GM18502 (cell line): ENCODE measurements around the gene FAM153A.
"Not testable (repeated sequence)": the region's sequence is repeated elsewhere in the genome, so short reads cannot be mapped to it uniquely, and the experiment has no call there.

ENCODE experiments used
- ATAC-seq: cut with Tn5 transposase; IDR thresholded peaks from one replicate; pipeline ENCODE4 v1.9.1; 2021; ENCODE audit warnings: mild to moderate bottlenecking; ENCODE audit not compliant: unreplicated experiment, poor library complexity

FAM153A gene

DNA sequence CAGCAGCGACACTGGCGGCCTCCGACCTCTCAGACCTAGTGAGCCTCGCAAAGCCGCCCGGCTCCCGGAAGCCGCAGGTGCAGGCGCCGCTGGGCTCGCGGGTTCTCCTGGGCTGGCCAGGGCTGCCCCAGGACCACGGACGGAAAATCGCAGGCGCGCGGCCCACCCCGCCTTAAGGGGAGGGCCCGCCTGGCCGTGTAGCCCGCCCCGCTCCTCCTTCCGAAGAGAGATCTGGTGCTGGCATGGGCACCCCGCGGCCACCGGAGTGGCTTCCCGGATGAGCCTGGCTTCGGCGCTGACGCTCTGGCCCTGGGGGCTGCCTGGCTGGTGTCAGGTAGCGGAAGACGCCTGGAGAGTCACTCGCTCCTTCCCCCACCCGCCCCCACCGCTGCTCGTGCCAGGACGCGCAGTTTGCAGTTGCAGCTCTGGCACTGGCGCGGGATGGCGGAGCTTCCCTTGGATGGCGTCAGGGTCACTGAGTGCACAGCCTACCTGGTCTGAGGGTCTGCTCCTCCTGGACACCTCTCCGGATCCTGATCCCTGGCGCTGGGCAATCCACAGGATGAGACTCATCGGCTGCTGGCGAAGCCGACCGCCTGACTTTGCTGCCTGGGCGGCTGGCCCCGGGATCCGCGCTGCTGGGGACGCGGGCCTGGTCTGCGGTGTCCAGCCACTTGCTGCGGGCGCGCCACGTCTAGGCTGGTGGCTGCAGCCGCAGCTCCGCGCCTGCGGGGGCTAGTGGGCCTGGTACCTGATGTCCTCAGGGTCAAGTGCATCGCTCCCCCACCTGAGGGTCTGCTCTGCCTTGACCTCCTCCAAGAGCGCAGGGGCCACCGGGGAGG lies at the start of gene FAM153A:
Gene FAM153A, minus strand, starts transcription at position 108 of the 842 bp plus-strand sequence.
- not testable (repeated sequence) for ATAC-seq

DNA sequence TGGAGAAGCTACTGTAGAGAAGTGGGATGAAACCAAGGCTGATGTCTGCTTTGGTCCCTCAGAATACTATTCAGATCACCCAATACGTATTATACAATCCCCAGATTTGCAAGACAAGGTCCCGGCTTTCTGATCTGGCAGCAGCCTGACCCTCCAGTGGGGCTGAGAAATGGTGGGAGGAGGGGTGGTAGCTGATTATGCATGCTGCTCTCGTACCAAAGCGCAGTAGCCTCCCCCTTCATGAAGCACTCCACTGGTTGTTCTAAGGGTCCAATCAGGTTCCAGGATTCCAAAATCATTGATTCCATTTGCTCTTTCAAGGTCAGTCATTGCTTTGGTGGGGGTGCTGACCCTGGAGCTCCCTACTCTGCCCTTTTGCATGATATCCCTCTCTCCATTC lies 49.6 kb upstream of the FAM153A start:
- ATAC-seq, result not testable (repeated sequence)

DNA sequence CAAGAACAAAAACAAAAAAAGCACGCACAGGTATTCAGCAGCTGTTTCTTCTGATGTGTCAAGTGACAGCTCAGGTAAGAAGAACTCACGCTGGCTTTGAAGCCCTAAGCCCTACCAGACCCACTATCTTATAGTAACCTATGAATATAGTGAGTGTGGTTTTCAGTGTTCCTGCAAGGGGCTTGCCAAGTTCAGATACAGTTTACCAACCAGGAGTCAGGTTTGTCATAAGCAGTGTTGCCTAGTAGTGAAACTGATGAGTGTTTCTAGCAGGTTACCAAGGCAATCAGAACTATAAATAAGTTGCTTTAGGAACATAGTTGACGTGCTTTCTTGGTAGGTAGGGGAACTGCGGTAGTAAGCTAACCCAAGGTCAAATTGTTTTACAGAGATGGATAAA lies 43.4 kb upstream of the FAM153A start:
- not testable (repeated sequence) for ATAC-seq

DNA sequence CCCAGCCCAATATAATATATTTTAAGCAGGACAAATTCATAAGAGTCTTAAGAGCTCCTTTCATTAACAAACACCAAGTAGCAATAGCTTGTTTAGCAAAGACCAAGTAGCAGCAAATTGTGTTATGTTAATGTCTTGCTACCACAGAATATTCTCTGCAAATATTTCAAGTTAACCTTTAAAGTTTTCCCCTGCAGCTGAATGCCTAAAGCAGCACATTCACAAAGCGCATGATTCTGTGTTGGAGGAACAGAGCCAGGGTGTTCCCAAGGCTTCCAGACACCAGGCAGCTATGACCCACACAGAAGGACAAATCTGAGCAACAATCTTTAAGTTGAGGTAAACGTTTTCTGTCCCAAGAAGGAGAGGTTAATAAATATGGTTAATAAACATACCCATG lies 42.1 kb upstream of the FAM153A start:
- ATAC-seq, result not testable (repeated sequence)

DNA sequence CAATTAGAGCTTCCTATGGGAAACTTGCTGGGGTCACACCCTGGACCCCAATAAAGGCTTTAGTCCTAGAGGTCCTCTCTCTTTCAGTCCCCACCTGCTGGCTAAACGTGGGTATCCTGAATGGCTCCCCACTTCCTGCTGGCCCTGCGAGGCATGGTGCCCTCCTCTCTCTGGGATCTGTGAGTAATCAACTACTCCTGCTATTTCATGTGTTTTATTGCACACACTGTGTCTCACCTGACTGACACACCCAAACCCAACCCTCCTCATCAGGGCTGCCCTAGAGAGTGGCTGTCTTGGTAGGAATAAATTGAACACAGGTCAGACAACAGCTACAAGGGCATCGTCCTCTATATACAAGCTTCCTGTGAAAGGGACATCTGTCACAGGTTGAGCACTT lies 39.8 kb upstream of the FAM153A start:
- not testable (repeated sequence) for ATAC-seq

DNA sequence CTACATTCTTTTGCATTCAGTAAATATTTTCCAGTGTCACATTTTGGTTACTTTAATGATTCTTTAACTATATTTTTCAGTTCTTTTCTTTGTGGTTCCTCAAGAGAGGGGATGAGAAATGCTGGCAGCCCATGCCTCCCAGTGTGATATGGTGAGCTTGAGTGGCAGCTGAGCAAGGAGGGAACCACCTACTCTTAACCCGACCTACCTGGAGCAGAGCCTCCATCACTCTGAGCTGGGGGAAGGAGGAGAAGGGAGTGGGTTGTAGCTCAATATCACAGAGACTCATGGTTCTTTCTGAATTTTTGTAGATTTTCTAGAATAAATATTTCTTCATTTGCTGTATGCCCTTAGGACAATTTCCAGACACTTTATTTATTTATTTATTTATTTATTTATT lies 37.0 kb upstream of the FAM153A start:
- ATAC-seq, result not testable (repeated sequence)

DNA sequence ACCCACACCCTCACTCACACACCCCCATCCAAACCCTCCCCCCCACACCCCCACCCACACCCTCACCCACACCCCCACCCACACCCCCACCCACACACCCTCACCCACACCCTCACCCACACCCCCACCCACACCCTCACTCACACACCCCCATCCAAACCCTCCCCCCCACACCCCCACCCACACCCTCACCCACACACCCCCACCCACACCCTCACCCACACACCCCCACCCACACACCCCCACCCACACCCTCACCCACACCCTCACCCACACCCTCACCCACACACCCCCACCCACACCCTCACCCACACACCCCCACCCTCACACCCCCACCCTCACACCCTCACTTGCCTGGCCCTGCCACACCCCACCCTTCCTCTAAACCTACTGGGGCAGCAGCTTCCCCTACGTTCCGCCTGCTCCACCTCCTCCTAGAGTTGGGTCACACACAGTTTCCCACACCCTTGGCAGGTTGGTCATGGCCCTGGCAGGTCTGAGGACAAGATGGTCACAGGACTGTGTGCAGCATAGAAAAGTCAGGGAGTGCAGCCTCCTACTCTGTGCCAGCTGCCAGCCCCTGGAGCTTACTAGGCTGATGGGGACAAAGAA lies 30.2 kb upstream of the FAM153A start:
- ATAC-seq, result not testable (repeated sequence)

DNA sequence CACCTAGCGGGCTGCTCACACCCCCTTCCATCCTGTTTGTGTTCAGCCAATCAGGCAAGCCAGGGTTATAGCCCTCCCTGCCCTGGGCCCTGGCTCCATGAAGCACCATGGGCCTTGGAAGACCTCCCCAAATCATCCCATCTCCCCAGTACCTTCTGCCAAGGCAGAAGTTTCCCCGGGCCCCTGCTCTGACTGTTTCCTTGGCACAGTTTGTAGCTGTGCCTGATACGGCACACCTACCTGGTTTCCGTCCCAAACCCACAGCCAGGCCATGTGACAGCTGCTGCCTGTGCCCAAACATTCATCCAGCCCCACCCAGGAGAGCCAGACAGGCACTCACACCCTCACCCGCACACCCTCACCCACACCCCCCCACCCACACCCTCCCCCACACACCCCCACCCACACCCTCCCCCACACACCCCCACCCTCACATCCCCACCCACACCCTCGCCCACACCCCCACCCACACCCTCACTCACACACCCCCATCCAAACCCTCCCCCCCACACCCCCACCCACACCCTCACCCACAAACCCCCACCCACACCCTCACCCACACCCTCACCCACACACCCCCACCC lies 29.6 kb upstream of the FAM153A start:
- ATAC-seq, result not testable (repeated sequence)

DNA sequence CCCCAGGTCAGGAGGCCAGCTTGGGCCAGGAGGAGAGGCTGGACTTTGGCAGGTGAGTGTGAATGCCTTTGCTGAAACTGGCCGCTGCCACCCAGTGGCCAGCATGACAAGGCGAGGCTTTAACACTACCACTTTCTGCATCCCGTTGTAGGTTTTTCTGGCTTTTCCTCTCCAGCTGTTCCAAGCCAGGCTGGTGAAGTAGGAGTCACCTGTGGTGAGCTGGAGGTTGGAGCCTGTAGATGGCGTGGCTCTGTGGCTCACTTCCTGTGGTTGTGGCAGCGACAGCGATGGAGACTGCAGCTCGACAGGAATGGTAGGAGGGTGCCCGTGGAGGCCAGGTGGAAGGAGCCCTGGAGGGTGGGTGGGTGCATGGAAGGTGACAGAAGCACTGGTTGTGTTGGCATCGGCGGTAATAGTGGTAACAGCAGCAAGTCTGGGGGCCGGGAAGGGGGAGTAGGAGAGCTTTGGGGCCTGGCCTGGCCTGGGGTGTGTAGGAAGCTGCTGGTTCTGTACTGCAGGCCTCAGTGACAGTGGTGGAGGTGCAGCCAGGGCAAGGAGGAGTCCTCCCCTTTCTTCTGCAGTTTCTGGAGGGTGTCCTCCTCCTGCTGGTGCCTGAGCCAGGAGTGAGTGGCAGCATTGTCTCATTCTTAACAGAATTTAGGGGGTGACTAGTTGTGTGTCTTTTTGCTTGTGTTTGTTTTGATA lies 26.7 kb upstream of the FAM153A start:
- not testable (repeated sequence) for ATAC-seq

DNA sequence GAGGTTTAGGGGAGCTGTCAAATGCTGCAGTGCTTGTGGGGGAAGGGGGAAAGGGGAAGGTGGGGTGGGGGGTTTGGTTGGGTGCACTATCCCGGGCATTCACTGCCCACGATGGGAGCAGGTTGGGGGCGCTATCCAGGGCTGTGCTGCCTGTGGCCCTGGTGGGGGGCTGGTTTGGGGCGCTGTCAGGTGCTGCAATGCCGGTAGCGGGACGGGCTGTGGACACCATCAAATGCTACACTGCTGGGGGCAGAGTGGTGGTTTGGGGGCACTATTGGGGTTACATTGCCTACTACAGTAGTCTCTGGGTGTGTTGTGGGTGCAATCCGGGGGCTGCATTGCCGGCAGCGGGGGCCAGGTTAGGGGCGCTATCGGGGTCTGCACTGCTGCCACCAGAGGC lies 25.7 kb upstream of the FAM153A start:
- not testable (repeated sequence) for ATAC-seq

DNA sequence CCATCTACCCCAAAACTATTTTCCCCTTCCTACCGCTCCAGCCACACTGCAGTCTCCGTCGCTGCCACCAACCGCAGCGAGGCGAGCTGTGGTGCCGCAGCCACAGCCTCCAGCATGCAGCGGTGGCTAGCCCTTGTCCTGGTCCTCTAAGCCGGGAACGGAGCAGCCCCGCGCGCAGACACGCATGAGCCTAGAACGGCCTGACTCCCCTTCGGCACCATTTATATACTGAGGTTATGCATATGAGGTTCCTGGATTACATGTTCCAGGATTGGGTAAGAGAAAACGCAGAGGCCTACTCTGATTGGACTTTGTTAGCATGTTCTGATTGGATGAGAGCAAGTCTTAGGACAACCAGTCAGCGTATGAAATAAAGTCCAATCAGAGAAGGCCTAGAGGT lies 24.6 kb upstream of the FAM153A start:
- not testable (repeated sequence) for ATAC-seq

DNA sequence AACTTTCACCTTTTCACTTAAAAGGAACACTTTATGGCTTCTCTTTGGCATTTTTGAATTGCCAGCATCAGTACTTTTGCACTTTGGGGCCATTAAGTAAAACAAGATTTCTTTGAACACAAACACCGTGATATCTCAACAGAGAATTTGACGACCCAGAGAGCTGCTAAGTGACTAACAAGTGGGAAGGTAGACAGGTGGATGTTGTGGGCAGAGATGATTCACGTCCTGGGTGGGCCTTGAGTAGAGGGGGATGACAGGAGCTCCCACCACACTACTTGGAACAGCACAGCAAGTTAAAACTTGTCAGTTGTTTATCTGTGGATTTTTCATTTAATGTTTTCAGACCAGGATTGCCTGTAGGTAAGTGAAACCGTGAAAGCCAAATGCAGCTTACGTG lies 18.7 kb upstream of the FAM153A start:
- not testable (repeated sequence) for ATAC-seq

DNA sequence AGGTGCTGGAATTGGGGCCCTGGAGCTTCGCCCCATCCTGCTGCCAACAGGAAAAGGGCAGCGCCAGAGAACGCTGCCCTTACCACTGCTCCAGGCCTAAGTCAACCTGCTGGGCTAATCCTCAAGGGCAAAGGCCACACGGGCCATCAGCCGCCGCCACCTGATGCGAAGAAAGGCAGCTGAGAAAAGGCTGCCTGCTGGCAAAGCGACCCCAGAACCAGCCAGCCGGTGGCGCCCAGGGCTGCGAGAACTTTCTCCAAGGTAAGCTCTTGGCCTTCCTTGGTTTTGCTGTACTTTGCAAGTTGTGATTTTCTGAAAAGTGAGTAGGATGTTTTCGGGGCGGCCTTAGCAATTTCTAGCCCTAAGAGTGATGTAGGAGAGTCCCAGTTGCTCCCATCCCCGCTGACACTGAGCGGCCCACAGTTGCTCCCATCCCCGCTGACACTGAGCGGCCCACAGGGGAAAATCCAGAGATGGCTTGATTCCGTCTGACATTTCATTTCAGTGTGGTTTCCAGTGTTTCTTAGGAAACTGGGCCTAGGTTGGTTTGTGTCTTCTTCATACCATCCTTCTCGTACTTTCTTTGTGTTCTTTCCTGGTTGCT lies 15.6 kb upstream of the FAM153A start:
- ATAC-seq, result not testable (repeated sequence)

DNA sequence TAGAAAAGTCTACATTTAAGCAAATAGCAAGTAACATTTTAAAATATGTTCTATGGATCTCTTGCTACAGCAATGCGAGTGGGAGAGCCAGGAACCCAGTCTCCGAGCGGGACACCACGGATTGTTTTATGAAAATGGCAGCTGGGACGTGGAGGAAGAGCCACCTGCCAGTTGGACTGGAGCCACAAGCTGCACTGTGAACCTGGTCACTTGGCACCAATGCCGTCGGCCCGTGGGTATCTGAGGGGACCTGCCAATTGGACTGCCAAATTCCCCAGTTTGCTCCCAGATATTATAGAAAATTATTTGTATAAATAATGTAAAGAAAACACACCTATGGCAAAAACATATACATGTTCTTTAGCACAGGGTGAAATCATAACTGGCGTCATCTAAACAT lies 10.6 kb upstream of the FAM153A start:
- ATAC-seq, result not testable (repeated sequence)

DNA sequence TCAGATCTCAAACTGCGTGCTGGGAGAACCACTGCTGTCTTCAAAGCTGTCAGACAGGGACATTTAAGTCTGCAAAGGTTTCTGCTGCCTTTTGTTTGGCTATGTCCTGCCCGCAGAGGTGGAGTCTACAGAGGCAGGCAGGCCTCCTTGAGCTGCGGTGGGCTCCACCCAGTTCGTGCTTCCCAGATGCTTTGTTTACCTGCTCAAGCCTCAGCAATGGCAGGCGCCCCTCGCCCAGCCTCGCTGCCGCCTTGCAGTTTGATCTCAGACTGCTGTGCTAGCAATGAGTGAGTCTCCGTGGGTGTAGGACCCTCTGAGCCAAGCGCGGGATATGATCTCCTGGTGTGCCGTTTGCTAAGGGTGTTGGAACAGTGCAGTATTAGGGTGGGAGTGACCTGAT lies 8.9 kb upstream of the FAM153A start:
- not testable (repeated sequence) for ATAC-seq

DNA sequence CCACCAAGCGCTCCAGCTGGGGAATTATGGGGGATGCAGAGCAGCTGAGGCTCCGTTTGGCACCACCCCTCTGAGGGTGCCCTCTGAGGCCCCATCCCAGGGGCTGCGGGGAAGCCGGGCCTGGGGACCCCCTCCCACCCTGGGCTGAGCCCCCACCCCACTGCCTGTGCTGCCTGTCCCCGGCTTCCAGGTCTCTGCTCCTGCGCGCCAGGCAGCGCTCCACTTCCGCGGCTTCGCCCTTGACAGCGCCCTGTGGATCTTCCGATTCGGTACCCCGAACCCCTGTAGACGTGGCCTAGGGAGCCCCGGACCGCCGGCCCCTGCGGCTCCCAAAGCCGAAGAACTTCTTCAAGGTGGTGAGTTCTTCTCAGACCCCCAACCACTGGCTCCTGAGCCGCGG lies 530 bp downstream of the FAM153A start:
- not testable (repeated sequence) for ATAC-seq

DNA sequence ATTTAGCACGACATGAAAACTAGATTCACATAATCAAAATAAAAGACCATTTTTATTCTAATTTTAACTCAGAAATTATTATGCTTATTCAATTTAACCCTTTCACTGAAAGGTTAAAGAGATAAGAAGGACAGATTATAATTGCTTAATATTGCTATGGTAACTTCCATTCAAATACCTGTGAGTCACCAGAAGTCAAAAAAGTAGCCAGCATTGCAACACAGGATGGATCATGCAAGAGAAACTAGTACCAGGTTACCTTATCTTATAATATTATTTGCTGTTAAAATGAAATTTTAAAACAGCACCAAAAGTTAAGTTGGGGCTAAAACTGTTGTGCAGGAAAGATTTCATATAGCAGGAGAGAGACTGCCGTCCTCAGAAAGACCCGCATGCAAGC lies 11.5 kb downstream of the FAM153A start:
- not testable (repeated sequence) for ATAC-seq

DNA sequence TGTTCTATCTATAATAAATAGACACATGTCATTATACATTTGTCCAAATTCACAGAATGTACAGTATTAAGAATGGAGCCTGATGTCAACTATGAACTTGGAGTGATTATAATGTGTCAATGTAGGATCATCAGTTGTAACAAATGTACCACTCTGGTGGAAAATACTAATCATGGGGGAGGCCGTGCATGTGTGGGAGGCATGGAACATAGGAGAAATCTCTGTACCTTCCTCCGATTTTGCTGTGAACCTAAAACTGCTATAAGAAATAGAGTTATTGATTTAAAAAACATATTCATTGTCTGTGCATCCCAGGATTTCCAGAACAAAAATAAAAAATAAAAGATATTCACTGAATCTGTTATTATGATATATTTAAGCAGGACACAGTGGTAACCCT lies 12.1 kb downstream of the FAM153A start:
- ATAC-seq, result not testable (repeated sequence)

DNA sequence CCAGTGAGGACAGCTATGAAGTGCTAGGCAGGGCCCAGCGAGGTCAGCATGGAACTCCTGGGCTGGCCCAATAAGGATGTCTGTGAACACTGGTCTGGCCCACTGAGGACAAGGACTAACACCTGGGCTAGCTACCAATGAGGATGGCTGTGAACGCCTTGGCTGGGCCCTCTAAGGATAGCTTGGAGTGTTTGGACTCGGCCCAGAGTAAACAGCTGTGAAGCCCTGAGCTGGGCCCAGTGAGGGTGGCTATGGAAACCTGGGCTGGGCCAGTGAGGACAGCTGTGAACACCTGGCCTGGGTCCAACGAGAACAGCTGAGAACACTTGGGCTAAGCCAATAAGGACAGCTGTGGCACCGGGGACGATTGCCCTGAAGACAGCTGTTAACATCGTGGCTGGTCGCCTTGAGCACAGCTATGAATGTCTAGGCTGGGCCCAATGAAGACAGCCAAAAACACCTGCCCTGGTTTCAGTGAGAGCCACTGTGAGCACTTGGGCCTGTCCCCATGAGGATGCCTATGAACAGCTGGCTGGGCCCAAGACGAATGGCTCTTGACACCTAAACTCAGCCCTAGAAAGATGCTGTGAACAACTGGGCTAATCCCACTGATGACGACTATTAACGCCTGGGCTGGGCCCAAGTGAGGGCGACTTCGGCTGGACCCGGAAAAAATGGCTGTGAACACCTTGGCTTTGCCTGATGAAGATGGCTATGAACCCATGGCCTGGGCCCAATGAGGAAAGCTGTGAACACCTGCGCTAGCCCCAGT lies 18.8 kb downstream of the FAM153A start:
- not testable (repeated sequence) for ATAC-seq
